Erythroblast (primary cell): ENCODE results near the gene CRYGN.

Experiments used
- DNase-seq, 2 experiments: peaks; one replicate each; lab custom pipeline; 2025; lab: John Stamatoyannopoulos, UW
- GATA1 ChIP-seq: IDR thresholded peaks from 2 replicates; pipeline ENCODE4 v1.6.1; 2011; ENCODE audit warnings: low read depth, mild to moderate bottlenecking, control low read depth, low read length, moderate library complexity
- POLR2A ChIP-seq: IDR thresholded peaks from 2 replicates; pipeline ENCODE4 v1.6.1; 2011; ENCODE audit warnings: mild to moderate bottlenecking, low read length

Gene CRYGN

DNA sequence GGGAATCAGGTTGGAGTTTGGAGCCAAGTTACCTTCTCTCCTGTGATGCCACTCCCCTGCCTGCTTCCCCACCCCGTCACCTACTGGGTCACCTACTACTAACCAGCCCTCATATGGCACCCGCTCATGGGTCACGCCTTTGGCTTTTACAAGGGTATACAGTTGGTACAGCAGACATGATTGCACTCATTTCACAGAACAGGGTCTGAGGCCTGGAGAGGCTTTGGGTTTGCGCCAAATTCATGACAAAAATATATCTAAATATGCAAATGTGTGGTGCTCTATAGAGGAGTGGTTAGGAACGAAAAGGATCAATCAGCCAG is 10.7 kb downstream of the CRYGN start:
- no peak for DNase-seq
- no peak for TF ChIP-seq GATA1
- TF ChIP-seq POLR2A = no peak

GRCh38 chr7:151428378-151429236 is 11.3 kb downstream of the CRYGN start:
- no peak for DNase-seq
- no peak for TF ChIP-seq POLR2A
- no peak for TF ChIP-seq GATA1

DNA sequence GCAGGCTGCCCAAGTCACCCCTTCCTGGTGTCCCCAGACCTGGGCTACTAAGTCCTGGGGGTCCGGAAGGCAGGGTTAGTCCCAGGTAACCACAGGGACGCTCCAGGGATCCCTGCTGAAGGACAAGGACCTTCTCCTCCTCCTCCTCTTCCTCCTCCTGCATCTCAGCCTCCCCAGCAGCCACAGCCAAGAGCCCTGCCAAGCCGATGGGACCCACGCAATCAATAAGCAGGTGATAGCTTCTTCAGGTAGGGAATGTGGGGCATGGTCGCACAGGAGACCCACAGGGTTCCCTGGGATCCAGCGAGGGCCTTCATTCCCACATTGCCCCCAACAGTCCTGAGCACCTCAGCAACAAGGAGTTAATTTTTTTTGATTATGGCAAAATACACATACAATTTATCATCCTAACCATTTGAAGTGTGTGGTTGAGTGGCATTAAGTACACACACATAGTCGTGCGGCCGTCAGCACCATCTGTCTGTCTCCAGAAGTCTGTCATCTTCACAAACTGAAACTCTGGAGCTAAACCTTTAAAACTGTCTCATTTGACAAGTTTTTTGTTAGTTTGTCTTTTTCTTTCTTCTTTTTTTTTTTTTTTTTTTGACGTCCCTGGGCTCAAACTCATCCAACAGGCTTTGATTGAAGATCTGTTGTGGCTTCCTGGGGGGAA is 12.1 kb downstream of the CRYGN start:
- DNase-seq = no peak
- no peak for TF ChIP-seq POLR2A
- no peak for TF ChIP-seq GATA1

DNA sequence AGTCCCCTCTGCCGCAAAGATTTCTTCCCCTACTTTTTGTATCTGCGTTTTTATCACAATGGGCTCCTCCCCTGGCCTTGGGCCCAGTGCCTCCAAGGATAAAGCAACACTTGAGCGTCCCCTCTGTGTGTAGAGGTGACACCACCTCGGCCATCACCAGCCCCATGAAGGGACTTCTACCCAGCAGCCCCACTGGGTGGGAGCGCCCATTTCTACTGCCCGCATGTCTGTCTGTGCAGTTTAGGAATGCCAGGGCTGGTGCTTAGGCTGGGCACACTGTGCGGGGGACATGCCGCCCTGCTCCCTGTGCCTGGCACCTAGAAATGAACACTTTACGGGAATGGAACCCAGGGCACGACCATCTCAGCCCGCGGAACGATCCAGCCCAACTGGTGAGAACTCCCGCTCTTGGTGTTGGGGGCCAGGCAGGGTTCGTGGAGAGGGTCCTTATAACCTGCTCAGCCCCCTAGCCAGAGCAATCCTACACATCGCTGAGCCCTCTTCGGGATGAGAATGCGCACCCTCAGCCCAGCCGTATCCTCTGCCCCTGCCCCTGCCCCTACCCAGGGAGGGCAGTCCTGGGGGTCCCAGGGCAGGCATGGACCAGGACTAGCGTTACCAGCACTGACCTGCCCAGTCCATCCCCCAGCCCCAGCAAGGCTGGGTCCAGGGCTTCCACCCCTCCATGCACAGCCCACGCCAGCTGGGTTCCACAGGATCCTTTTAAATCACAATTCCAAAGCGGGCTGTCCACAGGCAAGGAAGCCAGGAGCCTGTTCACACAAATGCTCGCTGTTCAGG is 12.8 kb downstream of the CRYGN start:
- TF ChIP-seq GATA1 (no peak), POLR2A (no peak)

GRCh38 chr7:151426441-151426903 is 13.5 kb downstream of the CRYGN start:
- DNase-seq = no peak
- TF ChIP-seq POLR2A (no peak), GATA1 (no peak)

More for the DNA sequence above, 12.8 kb downstream of the CRYGN start:
- no peak for DNase-seq

- TF ChIP-seq GATA1 (no peak), POLR2A (no peak)
- DNase-seq = no peak
Measured at GRCh38 chr7:151425670-151426440, 14.1 kb downstream of the CRYGN start.

DNA sequence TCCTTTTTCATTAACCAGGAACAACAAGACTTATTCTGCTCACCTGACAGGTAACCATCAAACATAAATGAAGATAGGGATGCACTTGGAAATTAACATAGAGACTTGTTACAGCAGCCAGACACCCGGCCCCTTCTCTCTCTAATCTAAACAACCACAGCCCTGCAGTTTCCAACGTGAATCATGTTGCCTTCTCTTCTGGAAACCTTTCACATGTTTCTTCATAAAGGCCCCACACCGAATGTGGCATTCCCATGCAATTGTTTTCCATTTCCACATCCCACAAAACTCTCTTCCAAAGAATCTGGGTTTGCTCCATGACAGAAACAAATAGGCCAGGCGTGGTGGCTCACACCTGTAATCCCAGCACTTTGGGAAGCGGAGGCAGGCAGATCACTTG is 15.1 kb downstream of the CRYGN start:
- no peak for DNase-seq
- no peak for TF ChIP-seq POLR2A
- no peak for TF ChIP-seq GATA1

GRCh38 chr7:151423936-151424335 is 16.0 kb downstream of the CRYGN start:
- no peak for DNase-seq

GRCh38 chr7:151423226-151423625 is 16.7 kb downstream of the CRYGN start:
- no peak for TF ChIP-seq GATA1
- no peak for TF ChIP-seq POLR2A

More at GRCh38 chr7:151423936-151424335, 16.0 kb downstream of the CRYGN start:
- TF ChIP-seq GATA1 = no peak
- TF ChIP-seq POLR2A = no peak

GRCh38 chr7:151422212-151422611 is 17.7 kb downstream of the CRYGN start:
- DNase-seq = no peak
- TF ChIP-seq GATA1 (no peak), POLR2A (no peak)

More at GRCh38 chr7:151423226-151423625, 16.7 kb downstream of the CRYGN start:
- DNase-seq = no peak

DNA sequence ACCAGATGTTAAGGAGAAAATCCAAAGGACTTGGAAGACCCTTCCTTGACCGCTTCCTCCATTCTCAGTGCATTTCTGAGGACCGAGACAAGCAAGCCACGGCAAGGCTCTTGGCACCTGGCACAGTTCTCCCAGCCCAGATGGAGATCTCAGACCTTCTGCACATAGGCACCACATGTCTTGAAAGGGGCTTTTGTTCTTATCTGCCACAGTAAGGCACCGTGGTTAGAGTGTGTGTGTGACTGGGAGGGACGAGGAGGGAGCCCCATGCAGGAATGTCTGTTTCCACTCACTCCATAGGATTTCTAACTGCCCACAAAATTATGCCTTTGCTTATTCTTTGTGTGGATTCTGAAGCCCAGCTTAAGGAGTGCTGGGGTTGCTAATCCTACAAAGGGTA is 19.8 kb downstream of the CRYGN start:
- no peak for DNase-seq
- TF ChIP-seq GATA1 (no peak), POLR2A (no peak)

- DNase-seq = no peak
- TF ChIP-seq GATA1 = no peak
Measured at GRCh38 chr7:151416941-151417315, 23.0 kb downstream of the CRYGN start.

GRCh38 chr7:151416112-151416940 is 23.6 kb downstream of the CRYGN start:
- no peak for DNase-seq
- TF ChIP-seq GATA1 (no peak), POLR2A (no peak)
